ENCODE data around the gene SMAD2.

Gene SMAD2

GRCh38 chr18:47846431-47846830 is 84.0 kb downstream of the SMAD2 start:
- TF ChIP-seq, protein P1, sequence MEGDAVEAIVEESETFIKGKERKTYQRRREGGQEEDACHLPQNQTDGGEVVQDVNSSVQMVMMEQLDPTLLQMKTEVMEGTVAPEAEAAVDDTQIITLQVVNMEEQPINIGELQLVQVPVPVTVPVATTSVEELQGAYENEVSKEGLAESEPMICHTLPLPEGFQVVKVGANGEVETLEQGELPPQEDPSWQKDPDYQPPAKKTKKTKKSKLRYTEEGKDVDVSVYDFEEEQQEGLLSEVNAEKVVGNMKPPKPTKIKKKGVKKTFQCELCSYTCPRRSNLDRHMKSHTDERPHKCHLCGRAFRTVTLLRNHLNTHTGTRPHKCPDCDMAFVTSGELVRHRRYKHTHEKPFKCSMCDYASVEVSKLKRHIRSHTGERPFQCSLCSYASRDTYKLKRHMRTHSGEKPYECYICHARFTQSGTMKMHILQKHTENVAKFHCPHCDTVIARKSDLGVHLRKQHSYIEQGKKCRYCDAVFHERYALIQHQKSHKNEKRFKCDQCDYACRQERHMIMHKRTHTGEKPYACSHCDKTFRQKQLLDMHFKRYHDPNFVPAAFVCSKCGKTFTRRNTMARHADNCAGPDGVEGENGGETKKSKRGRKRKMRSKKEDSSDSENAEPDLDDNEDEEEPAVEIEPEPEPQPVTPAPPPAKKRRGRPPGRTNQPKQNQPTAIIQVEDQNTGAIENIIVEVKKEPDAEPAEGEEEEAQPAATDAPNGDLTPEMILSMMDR (IDR thresholded peaks at IDR 0.05; ENCODE audit: control extremely low read depth, extremely low read depth, low read depth, missing control alignments): no peak
- DNase-seq (ENCODE audit: extremely low spot score): no peak
- CTCF ChIA-PET: no interaction called here
- POLR2A ChIA-PET: no interaction called here

- DNase-seq (ENCODE audit: extremely low spot score): no peak
- POLR2A ChIA-PET: no interaction called here
- TF ChIP-seq, protein P1 (IDR thresholded peaks at IDR 0.05; ENCODE audit: control extremely low read depth, extremely low read depth, low read depth, missing control alignments): no peak
- CTCF ChIA-PET: no interaction called here
Measured at GRCh38 chr18:47844828-47845498, 85.5 kb downstream of the SMAD2 start.

GRCh38 chr18:47842836-47843235 is 87.6 kb downstream of the SMAD2 start:
- ChIA-PET CTCF (no interaction called here), POLR2A (no interaction called here)
- TF ChIP-seq, protein P1 (IDR thresholded peaks at IDR 0.05; ENCODE audit: control extremely low read depth, extremely low read depth, low read depth, missing control alignments): no peak
- no peak for DNase-seq (ENCODE audit: extremely low spot score)

- CTCF ChIA-PET: no interaction called here
Measured at GRCh38 chr18:47838396-47838795, 92.1 kb downstream of the SMAD2 start.

GRCh38 chr18:47832348-47832747 is 98.1 kb downstream of the SMAD2 start:
- CTCF ChIA-PET: no interaction called here
- TF ChIP-seq, protein P1 (IDR thresholded peaks at IDR 0.05; ENCODE audit: control extremely low read depth, extremely low read depth, low read depth, missing control alignments): no peak
- POLR2A ChIA-PET: no interaction called here
- DNase-seq (ENCODE audit: extremely low spot score): no peak

More at GRCh38 chr18:47838396-47838795, 92.1 kb downstream of the SMAD2 start:
- POLR2A ChIA-PET: no interaction called here
- TF ChIP-seq, protein P1 (IDR thresholded peaks at IDR 0.05; ENCODE audit: control extremely low read depth, extremely low read depth, low read depth, missing control alignments): no peak
- DNase-seq (ENCODE audit: extremely low spot score): no peak

GRCh38 chr18:47831351-47831750 is 99.1 kb downstream of the SMAD2 start:
- no peak for DNase-seq (ENCODE audit: extremely low spot score)
- POLR2A ChIA-PET: no interaction called here
- CTCF ChIA-PET: interaction anchor here (0.8 to 1.3 kb wide), 2 partner anchors 10 to 17 kb away, joined by 3 to 4 read pairs; no protein-coding TSS in a partner anchor
- TF ChIP-seq, protein P1 (IDR thresholded peaks at IDR 0.05; ENCODE audit: control extremely low read depth, extremely low read depth, low read depth, missing control alignments): no peak

Measured in GM10248 (cell line).